Type B pancreatic cell (in vitro differentiated cells): ENCODE data around the gene PRICKLE2. TPM values are rescaled to one million over a fixed set of nuclear protein-coding genes. Genes with fewer than 3 reads are reported as not detected.
A peak's percentile ranks its signal among the peaks of the same experiment; 100 is the strongest.

Experiments used
- DNase-seq: peaks from one replicate; pipeline ENCODE4 v3.0.0; 2021; ENCODE audit warnings: mixed read lengths; ENCODE audit not compliant: unreplicated experiment; ENCODE audit errors: extremely low spot score
- H3K27ac Mint-ChIP-seq: 2 replicates; pipeline ENCODE4 v1.8.0; 2021; ENCODE audit warnings: mild to moderate bottlenecking, mixed read lengths
- H3K27me3 Mint-ChIP-seq: 2 replicates; pipeline ENCODE4 v1.8.0; 2021; ENCODE audit warnings: mixed read lengths
- H3K36me3 Mint-ChIP-seq: 2 replicates; pipeline ENCODE4 v1.8.0; 2021; ENCODE audit warnings: mixed read lengths
- H3K4me1 Mint-ChIP-seq: one replicate; pipeline ENCODE4 v1.8.0; 2021; ENCODE audit warnings: mixed read lengths; ENCODE audit not compliant: unreplicated experiment
- H3K4me3 Mint-ChIP-seq: 2 replicates; pipeline ENCODE4 v1.8.0; 2021; ENCODE audit warnings: mild to moderate bottlenecking, mixed read lengths
- H3K9me3 Mint-ChIP-seq: 2 replicates; pipeline ENCODE4 v1.8.0; 2021; ENCODE audit warnings: mixed read lengths
- CTCF ChIP-seq: fragments of 200-600 bp; sonication (generic); conservative IDR thresholded peaks from 2 replicates; pipeline ENCODE4 v1.5.0; 2021; ENCODE audit warnings: antibody characterized with exemption, mild to moderate bottlenecking
- total RNA-seq: library from RNA; stranded (reverse); gene quantifications from 2 replicates; pipeline ENCODE4 v1.2.1, GENCODE V29; 2021; ENCODE audit warnings: low replicate concordance

Gene PRICKLE2
- total RNA-seq, 1 donor from 2014 or later = 23.6 TPM

- Mint-ChIP-seq H3K27ac (no peak overlapping the region), H3K27me3 (no peaks in the 10 kb centered on the region), H3K4me3 (peak overlapping the region; percentile 13), H3K9me3 (no peaks in the 10 kb centered on the region), H3K36me3 (peaks cover 10% of the 10 kb centered on the region), H3K4me1 (peaks cover 58% of the 10 kb centered on the region)
- TF ChIP-seq CTCF = no peak
- no peak for DNase-seq
These were observed 118.1 kb downstream of the PRICKLE2 start for GRCh38 chr3:64107190-64107589.

GRCh38 chr3:64105816-64106215 is 119.5 kb downstream of the PRICKLE2 start:
- peaks cover 58% of the 10 kb centered on the region for H3K4me1 Mint-ChIP-seq
- H3K36me3 Mint-ChIP-seq = peaks cover 10% of the 10 kb centered on the region
- H3K27ac Mint-ChIP-seq = no peak overlapping the region
- TF ChIP-seq CTCF = no peak
- no peak overlapping the region for H3K4me3 Mint-ChIP-seq
- DNase-seq = no peak
- no peaks in the 10 kb centered on the region for H3K27me3 Mint-ChIP-seq
- H3K9me3 Mint-ChIP-seq = no peaks in the 10 kb centered on the region

GRCh38 chr3:64104691-64105111 is 120.6 kb downstream of the PRICKLE2 start:
- Mint-ChIP-seq H3K4me3 (no peak overlapping the region), H3K27ac (no peak overlapping the region), H3K4me1 (peaks cover 48% of the 10 kb centered on the region), H3K27me3 (no peaks in the 10 kb centered on the region), H3K9me3 (no peaks in the 10 kb centered on the region), H3K36me3 (peaks cover 4% of the 10 kb centered on the region)
- TF ChIP-seq CTCF = no peak
- DNase-seq = no peak

GRCh38 chr3:64104006-64104405 is 121.3 kb downstream of the PRICKLE2 start:
- no peaks in the 10 kb centered on the region for H3K27me3 Mint-ChIP-seq
- peaks cover 43% of the 10 kb centered on the region for H3K4me1 Mint-ChIP-seq
- DNase-seq = no peak
- peaks cover 6% of the 10 kb centered on the region for H3K36me3 Mint-ChIP-seq
- H3K9me3 Mint-ChIP-seq = no peaks in the 10 kb centered on the region
- no peak for TF ChIP-seq CTCF
- H3K4me3 Mint-ChIP-seq = no peak overlapping the region
- H3K27ac Mint-ChIP-seq = no peak overlapping the region

GRCh38 chr3:64103131-64103530 is 122.1 kb downstream of the PRICKLE2 start:
- H3K9me3 Mint-ChIP-seq = no peaks in the 10 kb centered on the region
- no peak for TF ChIP-seq CTCF

GRCh38 chr3:64102147-64102546 is 123.1 kb downstream of the PRICKLE2 start:
- Mint-ChIP-seq H3K36me3 (peaks cover 18% of the 10 kb centered on the region), H3K27me3 (no peaks in the 10 kb centered on the region)

More at GRCh38 chr3:64103131-64103530, 122.1 kb downstream of the PRICKLE2 start:
- DNase-seq = no peak
- no peak overlapping the region for H3K4me3 Mint-ChIP-seq
- no peak overlapping the region for H3K27ac Mint-ChIP-seq
- peaks cover 12% of the 10 kb centered on the region for H3K36me3 Mint-ChIP-seq
- H3K4me1 Mint-ChIP-seq = peaks cover 47% of the 10 kb centered on the region
- no peaks in the 10 kb centered on the region for H3K27me3 Mint-ChIP-seq

More at GRCh38 chr3:64102147-64102546, 123.1 kb downstream of the PRICKLE2 start:
- no peak overlapping the region for H3K4me3 Mint-ChIP-seq
- no peak for TF ChIP-seq CTCF
- H3K27ac Mint-ChIP-seq = no peak overlapping the region
- H3K4me1 Mint-ChIP-seq = peaks cover 48% of the 10 kb centered on the region
- DNase-seq = no peak
- no peaks in the 10 kb centered on the region for H3K9me3 Mint-ChIP-seq
